ENCODE measurements around the gene MCU. TPM values are rescaled to one million over a fixed set of nuclear protein-coding genes. Genes with fewer than 3 reads are reported as not detected.

MCU gene
- total RNA-seq, 1 experiment from 2014 or later: 19.2 TPM

GRCh38 chr10:72746426-72747363, 54.8 kb downstream of the MCU start:
- no peak overlapping the region for H3K27ac Mint-ChIP-seq (ENCODE audit: low read depth, unreplicated experiment)

GRCh38 chr10:72747521-72747920, 55.6 kb downstream of the MCU start:
- no TSS peak for BruUV-seq (replicated peaks)
- no peaks in the 10 kb centered on the region for H3K27me3 Mint-ChIP-seq (ENCODE audit: insufficient read depth, unreplicated experiment)
- H3K36me3 Mint-ChIP-seq (ENCODE audit: insufficient read depth, unreplicated experiment): no peaks in the 10 kb centered on the region
- peaks cover 5% of the 10 kb centered on the region for H3K4me1 Mint-ChIP-seq (ENCODE audit: insufficient read depth, unreplicated experiment)
- no peak overlapping the region for H3K4me3 Mint-ChIP-seq (ENCODE audit: unreplicated experiment)
- no peaks in the 10 kb centered on the region for H3K9me3 Mint-ChIP-seq (ENCODE audit: unreplicated experiment)
- intact Hi-C loops (cut with micrococcal nuclease): no loop called here
- H3K27ac Mint-ChIP-seq (ENCODE audit: low read depth, unreplicated experiment): no peak overlapping the region
- DNase-seq (ENCODE audit: unreplicated experiment): no peak
- TF ChIP-seq CTCF (IDR thresholded peaks at IDR 0.05; ENCODE audit: unreplicated experiment): no peak
- ChIA-PET CTCF (no interaction called here), POLR2A (no interaction called here)

More at GRCh38 chr10:72746426-72747363, 54.8 kb downstream of the MCU start:
- no peak overlapping the region for H3K4me3 Mint-ChIP-seq (ENCODE audit: unreplicated experiment)
- BruUV-seq (replicated peaks): no TSS peak
- TF ChIP-seq CTCF (IDR thresholded peaks at IDR 0.05; ENCODE audit: unreplicated experiment): no peak
- ChIA-PET CTCF (no interaction called here), POLR2A (interaction anchor here (0.6 to 1.4 kb wide), 2 partner anchors 10 to 27 kb away, joined by 3 read pairs; no protein-coding TSS in a partner anchor)
- peaks cover 6% of the 10 kb centered on the region for H3K4me1 Mint-ChIP-seq (ENCODE audit: insufficient read depth, unreplicated experiment)
- H3K9me3 Mint-ChIP-seq (ENCODE audit: unreplicated experiment): no peaks in the 10 kb centered on the region
- intact Hi-C loops (cut with micrococcal nuclease): no loop called here
- no peak for DNase-seq (ENCODE audit: unreplicated experiment)
- H3K27me3 Mint-ChIP-seq (ENCODE audit: insufficient read depth, unreplicated experiment): no peaks in the 10 kb centered on the region
- no peaks in the 10 kb centered on the region for H3K36me3 Mint-ChIP-seq (ENCODE audit: insufficient read depth, unreplicated experiment)

- Mint-ChIP-seq H3K36me3 (ENCODE audit: insufficient read depth, unreplicated experiment) (no peaks in the 10 kb centered on the region), H3K9me3 (ENCODE audit: unreplicated experiment) (no peaks in the 10 kb centered on the region), H3K4me3 (ENCODE audit: unreplicated experiment) (no peak overlapping the region), H3K27ac (ENCODE audit: low read depth, unreplicated experiment) (peak overlapping the region; percentile 31), H3K4me1 (ENCODE audit: insufficient read depth, unreplicated experiment) (peaks cover 6% of the 10 kb centered on the region), H3K27me3 (ENCODE audit: insufficient read depth, unreplicated experiment) (no peaks in the 10 kb centered on the region)
- DNase-seq (ENCODE audit: unreplicated experiment): no peak
- intact Hi-C loops (cut with micrococcal nuclease): no loop called here
- no peak for TF ChIP-seq CTCF (IDR thresholded peaks at IDR 0.05; ENCODE audit: unreplicated experiment)
- ChIA-PET POLR2A (interaction anchor here (1.8 kb wide), 1 partner anchor 10 kb away, joined by 8 read pairs; no protein-coding TSS in a partner anchor), CTCF (interaction anchor here (0.6 to 0.8 kb wide), 3 partner anchors 44 to 264 kb away, joined by 3 to 4 read pairs (median 3); no protein-coding TSS in a partner anchor)
- no TSS peak for BruUV-seq (replicated peaks)
Observed at GRCh38 chr10:72753760-72754231, 61.9 kb downstream of the MCU start.

- POLR2A ChIA-PET: interaction anchor here (0.7 to 1.8 kb wide), 2 partner anchors 9 to 86 kb away, joined by 4 to 8 read pairs; no protein-coding TSS in a partner anchor
- no peaks in the 10 kb centered on the region for H3K9me3 Mint-ChIP-seq (ENCODE audit: unreplicated experiment)
- H3K27me3 Mint-ChIP-seq (ENCODE audit: insufficient read depth, unreplicated experiment): no peaks in the 10 kb centered on the region
- no peak overlapping the region for H3K4me3 Mint-ChIP-seq (ENCODE audit: unreplicated experiment)
- no peaks in the 10 kb centered on the region for H3K36me3 Mint-ChIP-seq (ENCODE audit: insufficient read depth, unreplicated experiment)
- intact Hi-C loops (cut with micrococcal nuclease): no loop called here
- CTCF ChIA-PET: interaction anchor here (0.6 to 0.8 kb wide), 3 partner anchors 75 to 265 kb away, joined by 3 to 4 read pairs (median 4); no protein-coding TSS in a partner anchor
- DNase-seq (ENCODE audit: unreplicated experiment): peak; percentile 9
- H3K27ac Mint-ChIP-seq (ENCODE audit: low read depth, unreplicated experiment): no peak overlapping the region
- TF ChIP-seq CTCF (IDR thresholded peaks at IDR 0.05; ENCODE audit: unreplicated experiment): no peak
- H3K4me1 Mint-ChIP-seq (ENCODE audit: insufficient read depth, unreplicated experiment): peaks cover 6% of the 10 kb centered on the region
- BruUV-seq (replicated peaks): no TSS peak
Observed at GRCh38 chr10:72754275-72755032, 62.5 kb downstream of the MCU start.

All from MCF 10A (cell line).